HepG2 (cell line): ENCODE results near the gene RHBDD1. TPM values are rescaled to one million over a fixed set of nuclear protein-coding genes. Genes with fewer than 3 reads are reported as not detected.
A peak's percentile ranks its signal among the peaks of the same experiment; 100 is the strongest.

ENCODE experiments used
- FIP1L1 ChIP-seq: fragments of 200-400 bp; formaldehyde crosslinking; IDR thresholded peaks from 2 replicates; pipeline ENCODE4 v1.6.1; 2018; ENCODE audit warnings: low read depth, mild to moderate bottlenecking, low read length, moderate library complexity, borderline replicate concordance; ENCODE audit not compliant: insufficient read depth
- FOXP4 ChIP-seq: sonication (generic); formaldehyde crosslinking; IDR thresholded peaks from 2 replicates; pipeline ENCODE4 v1.4.0; 2020; ENCODE audit warnings: missing genetic modification reagents
- HIVEP1 ChIP-seq: sonication (generic); formaldehyde crosslinking; IDR thresholded peaks from 2 replicates; pipeline ENCODE4 v1.4.0; 2020; ENCODE audit warnings: mild to moderate bottlenecking, missing genetic modification reagents
- HOXA9 ChIP-seq: sonication (generic); formaldehyde crosslinking; IDR thresholded peaks from 2 replicates; pipeline ENCODE4 v1.8.1; 2022; ENCODE audit warnings: missing genetic modification reagents, mild to moderate bottlenecking, moderate library complexity, borderline replicate concordance
- NKX3-1 ChIP-seq: sonication (generic); formaldehyde crosslinking; IDR thresholded peaks from 2 replicates; pipeline ENCODE4 v1.5.0; 2020; ENCODE audit warnings: missing genetic modification reagents
- NONO ChIP-seq, 2 experiments: fragments of 450-650 bp in 1 of 2; sonication (generic) in 1 of 2; formaldehyde crosslinking in 1 of 2; IDR thresholded peaks in 1 of 2; conservative IDR thresholded peaks in 1 of 2; 2 replicates each; pipeline versions ENCODE4 v1.6.1 to v1.8.0; 2017 to 2022; ENCODE audit warnings: mild to moderate bottlenecking in 1 of 2, missing genetic modification reagents in 1 of 2, moderate library complexity in 1 of 2
- RFX3 ChIP-seq: IDR thresholded peaks from 2 replicates; pipeline ENCODE4 v1.6.1; 2016; ENCODE audit warnings: missing biosample characterization, missing genetic modification reagents
- SP2 ChIP-seq: sonication (generic); formaldehyde crosslinking; IDR thresholded peaks from 2 replicates; pipeline ENCODE4 v1.5.1; 2020; ENCODE audit warnings: mild to moderate bottlenecking, missing genetic modification reagents
- TEAD3 ChIP-seq: optimal IDR thresholded peaks from 2 replicates; pipeline ENCODE3; 2016; ENCODE audit warnings: borderline replicate concordance
- XBP1 ChIP-seq: sonication (generic); formaldehyde crosslinking; IDR thresholded peaks from 2 replicates; pipeline ENCODE4 v1.5.0; 2020; ENCODE audit warnings: missing genetic modification reagents
- ZBTB40 ChIP-seq, 2 experiments: fragments of 450-650 bp in 1 of 2; sonication (generic) in 1 of 2; formaldehyde crosslinking in 1 of 2; IDR thresholded peaks; 2 replicates each; pipeline versions ENCODE4 v1.6.1 to v1.8.0; 2016 to 2022; ENCODE audit warnings: antibody characterized with exemption in 1 of 2, mild to moderate bottlenecking in 1 of 2, missing genetic modification reagents in 1 of 2
- ZC3H13 ChIP-seq: sonication (generic); formaldehyde crosslinking; IDR thresholded peaks from 2 replicates; pipeline ENCODE4 v1.8.1; 2023; ENCODE audit warnings: mild to moderate bottlenecking, missing genetic modification reagents, moderate library complexity
- ZNF274 ChIP-seq: sonication (generic); formaldehyde crosslinking; IDR thresholded peaks from 2 replicates; pipeline ENCODE4 v1.5.1; 2020; ENCODE audit warnings: mild to moderate bottlenecking, missing genetic modification reagents
- ZNF556 ChIP-seq: sonication (generic); formaldehyde crosslinking; IDR thresholded peaks from 2 replicates; pipeline ENCODE4 v1.4.0; 2020; ENCODE audit warnings: mild to moderate bottlenecking, missing genetic modification reagents, borderline replicate concordance
- ZNF879 ChIP-seq: sonication (generic); formaldehyde crosslinking; IDR thresholded peaks from 2 replicates; pipeline ENCODE4 v1.8.1; 2023; ENCODE audit warnings: missing genetic modification reagents
- polyA plus RNA-seq, 8 experiments: library from polyadenylated mRNA; depleted of rRNA in 3 of 8; stranded (reverse) in 7 of 8; unstranded in 1 of 8; fragments of >200 nt; fragmentation: Illumina TruSeq in 4 of 8; extraction: Trizol in 4 of 8; gene quantifications; 2 replicates each; pipeline versions ENCODE4 v1.2.1 to v1.2.3, GENCODE V29; 2011 to 2016; ENCODE audit warnings: low read depth in 4 of 8, missing spikeins in 1 of 8, mixed read lengths in 1 of 8; ENCODE audit not compliant: insufficient read depth in 1 of 8
- total RNA-seq, 5 experiments: library from RNA; depleted of rRNA; stranded (reverse); fragments of >200 nt; fragmentation: Illumina TruSeq; extraction: Trizol; gene quantifications; 2 replicates each; pipeline ENCODE4 v1.2.3, GENCODE V29; 2016; ENCODE audit warnings: low read depth in 1 of 5

Gene RHBDD1
- total and polyA plus RNA-seq, 2 of the 13 experiments (the other 11 are each of a cell fraction or from before 2014, with no cell fraction given): 8.2 to 9.5 TPM

GRCh38 chr2:226795281-226796011 is 40.4 kb upstream of the RHBDD1 start (continued):
- no peak for TF ChIP-seq ZBTB40 (IDR thresholded peaks at IDR 0.05)
- 0 out of 2 replicates have a peak, but pooled peaks have one; percentile 57 for TF ChIP-seq ZBTB40 (CRISPR knock-in tag; IDR thresholded peaks at IDR 0.05)
- TF ChIP-seq HOXA9: no peak
- TF ChIP-seq FOXP4 (CRISPR knock-in tag): peak; percentile 36; the same call in 1 of the 2 replicates
- TF ChIP-seq ZNF879 (CRISPR knock-in tag): no peak
- no peak for TF ChIP-seq ZNF556 (CRISPR knock-in tag)
- TF ChIP-seq HIVEP1 (CRISPR knock-in tag): peak; percentile 30; the same call in 1 of the 2 replicates
- no peak for TF ChIP-seq NKX3-1
- 0 out of 2 replicates have a peak, but pooled peaks have one; percentile 20 for TF ChIP-seq XBP1 (CRISPR knock-in tag)
- TF ChIP-seq RFX3 (CRISPR knock-in tag): no peak
- peak; percentile 88 for TF ChIP-seq ZC3H13 (CRISPR knock-in tag)
- no peak for TF ChIP-seq TEAD3 (CRISPR knock-in tag)
- TF ChIP-seq NONO (IDR thresholded peaks at IDR 0.05): no peak
- TF ChIP-seq NONO (CRISPR knock-in tag; conservative IDR thresholded peaks at IDR 0.05): no peak
- TF ChIP-seq ZNF274: 0 out of 2 replicates have a peak, but pooled peaks have one; percentile 4
- no peak for TF ChIP-seq FIP1L1
- no peak for TF ChIP-seq SP2 (CRISPR knock-in tag)
